Measurements from ENCODE around the gene RBP4.
A peak's percentile ranks its signal among the peaks of the same experiment; 100 is the strongest.
"Not testable (repeated sequence)": the region's sequence is repeated elsewhere in the genome, so short reads cannot be mapped to it uniquely, and the experiment has no call there.

RBP4 gene

DNA sequence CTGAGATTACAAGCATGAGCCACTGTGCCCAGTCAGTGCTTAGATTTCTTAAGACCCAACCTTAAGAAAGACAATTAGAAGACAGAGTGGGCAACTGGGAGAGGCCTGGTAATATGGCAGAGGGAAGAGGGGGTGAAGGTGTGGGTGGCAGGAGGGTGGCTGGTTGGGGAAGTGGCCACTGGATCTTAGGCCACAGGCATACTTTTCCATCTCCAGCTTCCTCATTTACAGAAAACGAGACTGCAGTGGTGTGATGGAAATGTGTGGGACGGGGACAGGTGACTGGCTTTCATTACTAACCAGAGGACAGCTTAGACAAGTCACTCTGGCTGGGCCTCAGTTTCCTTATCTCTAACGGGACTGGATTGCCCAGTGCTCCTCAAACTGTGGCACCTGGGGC, 35.6 kb downstream of the RBP4 start:
- no peak for DNase-seq

- DNase-seq: no peak
Measured at GRCh38 chr10:93560541-93560940, 40.5 kb downstream of the RBP4 start.

DNA sequence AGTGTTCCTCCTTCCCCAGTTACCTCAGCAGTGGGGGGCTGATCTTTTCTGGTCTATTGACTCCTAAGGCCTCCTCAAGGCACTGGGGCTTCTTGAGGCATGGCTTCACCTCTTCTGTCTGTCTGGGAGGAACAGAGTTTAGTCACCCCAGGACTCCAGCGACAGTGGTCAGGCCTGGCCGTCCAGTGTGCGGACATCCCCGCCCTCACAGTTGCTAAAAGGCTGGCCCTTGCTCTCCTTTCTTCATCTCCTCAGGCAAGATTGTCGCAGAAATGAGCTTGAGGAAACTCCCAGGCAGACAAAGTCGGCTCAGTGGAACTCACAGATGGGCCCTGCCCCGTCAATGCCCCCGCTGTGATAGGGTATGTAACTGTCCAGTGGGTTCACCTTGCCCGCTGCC, 41.5 kb downstream of the RBP4 start:
- DNase-seq: no peak

GRCh38 chr10:93554760-93555432, 46.1 kb downstream of the RBP4 start:
- DNase-seq: peak; percentile 71

- no peak for DNase-seq
Measured at GRCh38 chr10:93554316-93554663, 46.7 kb downstream of the RBP4 start.

GRCh38 chr10:93553482-93554315, 47.3 kb downstream of the RBP4 start:
- no peak for DNase-seq

DNA sequence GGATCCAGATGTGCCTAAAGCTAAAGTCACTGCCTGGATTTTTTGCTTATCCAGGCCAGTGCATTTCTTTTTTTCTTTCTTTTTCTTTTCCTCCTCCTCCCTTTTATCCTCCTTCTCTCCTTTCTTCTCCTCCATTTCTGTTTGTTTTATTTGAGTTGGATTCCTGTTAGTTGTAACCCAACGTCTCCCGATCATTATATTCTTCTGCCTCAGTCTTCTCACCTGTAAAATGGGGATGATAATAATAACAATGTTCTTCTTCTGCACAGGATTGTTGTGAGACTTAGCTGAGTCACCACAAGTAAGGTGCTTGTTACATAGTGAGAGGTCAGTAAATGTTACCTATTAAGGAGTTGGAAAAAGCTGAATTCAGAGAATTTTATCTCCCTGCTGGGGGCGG, 48.3 kb downstream of the RBP4 start:
- no peak for DNase-seq

- DNase-seq: no peak
Measured at GRCh38 chr10:93550606-93551005, 50.4 kb downstream of the RBP4 start.

GRCh38 chr10:93548376-93549071, 52.5 kb downstream of the RBP4 start:
- DNase-seq: peak; percentile 86

DNA sequence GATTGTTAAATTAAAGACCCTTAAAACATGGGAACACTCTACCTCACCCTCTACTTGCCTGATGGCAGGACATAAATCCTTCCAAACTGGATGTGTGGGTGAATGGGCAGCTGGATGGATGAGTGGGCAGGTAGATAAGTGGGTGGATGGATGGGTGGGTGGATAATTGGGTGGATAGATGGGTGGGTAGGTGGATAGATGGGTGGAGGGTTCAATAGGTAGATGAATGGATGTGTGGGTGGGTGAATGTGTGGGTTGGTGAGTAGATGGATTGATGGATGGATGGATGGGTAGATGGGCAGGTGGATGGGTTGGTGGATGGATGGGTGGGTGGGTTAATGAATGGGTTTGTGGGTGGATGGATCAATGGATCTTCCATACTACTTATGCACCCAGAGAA, 53.5 kb downstream of the RBP4 start:
- no peak for DNase-seq

GRCh38 chr10:93546995-93547394, 54.0 kb downstream of the RBP4 start:
- DNase-seq: not testable (repeated sequence)

- peak; percentile 20 for DNase-seq
Measured at GRCh38 chr10:93542358-93542791, 58.7 kb downstream of the RBP4 start.

Data from fibroblast of skin of back (primary cell).